ENCODE results near the gene CXCL3.

The CXCL3 gene

DNA sequence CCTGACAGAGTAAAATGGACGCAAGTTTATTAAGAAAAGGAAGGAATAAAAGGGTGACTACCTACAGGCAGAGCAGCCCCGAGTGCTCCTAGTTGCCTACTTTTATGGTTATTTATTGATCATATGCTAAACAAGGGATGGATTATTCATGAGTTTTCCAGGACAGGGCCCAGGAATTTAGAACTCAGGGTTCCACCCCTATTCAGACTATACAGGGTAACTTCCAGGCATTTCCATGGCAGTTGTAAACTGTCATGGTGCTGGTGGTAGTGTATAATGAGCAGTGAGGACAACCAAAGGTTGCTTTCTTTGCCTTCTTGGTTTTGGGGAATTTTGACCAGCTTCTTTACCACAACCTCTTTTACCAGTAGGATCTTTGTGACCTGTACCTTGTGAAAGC lies 27.7 kb upstream of the CXCL3 start:
- Histone ChIP-seq H3K4me3 (no peak overlapping the region), H4K20me1 (no peaks in the 10 kb centered on the region), H3K9me3 (peaks cover 8% of the 10 kb centered on the region), H3K4me1 (no peaks in the 10 kb centered on the region), H3K27me3 (no peaks in the 10 kb centered on the region), H3K36me3 (no peaks in the 10 kb centered on the region), H3K4me2 (no peak overlapping the region), H3K27ac (no peak overlapping the region), H3K9ac (no peak overlapping the region)
- TF ChIP-seq Cebpa-rat (IDR thresholded peaks at IDR 0.05) = no peak

DNA sequence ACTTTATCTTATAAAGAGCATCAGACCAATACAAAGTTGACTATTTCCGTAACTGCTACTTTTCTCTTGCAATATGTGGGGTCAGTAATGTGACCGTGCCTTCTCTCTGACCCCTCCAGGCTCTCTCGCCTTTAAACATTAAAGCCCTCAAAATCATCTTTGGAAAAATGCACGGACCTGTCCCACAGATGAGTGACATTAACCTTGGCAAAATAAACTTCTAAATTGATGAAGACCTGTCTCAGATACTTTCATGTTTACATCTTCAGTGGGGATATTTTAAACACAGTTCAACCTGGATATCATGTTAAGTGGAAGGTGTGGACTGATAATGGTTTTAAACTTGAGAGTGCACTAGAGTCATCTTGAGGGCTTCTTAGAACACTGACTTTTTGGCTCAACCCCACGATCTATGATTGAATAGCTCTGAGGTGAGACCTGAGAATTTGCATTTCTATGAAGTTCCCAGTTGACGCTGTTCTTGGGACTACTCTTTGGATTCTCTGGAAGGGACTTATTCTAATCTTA lies 26.7 kb upstream of the CXCL3 start:
- Histone ChIP-seq H3K27me3 (no peaks in the 10 kb centered on the region), H3K4me2 (no peak overlapping the region), H3K9ac (no peak overlapping the region), H4K20me1 (no peaks in the 10 kb centered on the region), H3K27ac (no peak overlapping the region), H3K9me3 (peaks cover 8% of the 10 kb centered on the region), H3K36me3 (no peaks in the 10 kb centered on the region), H3K4me1 (no peaks in the 10 kb centered on the region), H3K4me3 (no peak overlapping the region)
- TF ChIP-seq Cebpa-rat (IDR thresholded peaks at IDR 0.05) = no peak

DNA sequence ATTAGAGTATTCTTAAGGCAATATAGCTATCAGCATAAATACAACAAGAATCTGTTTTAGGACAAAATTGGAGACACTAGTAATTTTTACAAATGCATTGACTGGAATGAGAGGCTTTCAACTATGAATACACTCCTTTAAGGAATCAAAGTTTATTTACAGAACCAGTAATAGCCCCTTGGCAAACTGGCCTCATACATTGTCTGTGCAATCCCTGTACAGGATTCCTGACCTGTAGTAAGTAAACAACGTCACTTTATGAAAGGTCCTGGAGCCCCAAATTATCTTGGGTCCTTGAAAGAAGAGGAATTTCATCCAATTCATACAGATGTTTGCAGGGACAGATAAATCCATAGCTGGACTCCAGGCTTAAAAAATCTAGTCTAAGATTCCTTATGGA lies 25.4 kb upstream of the CXCL3 start:
- Histone ChIP-seq H3K4me3 (no peak overlapping the region), H3K27ac (no peak overlapping the region), H4K20me1 (no peaks in the 10 kb centered on the region), H3K4me2 (no peak overlapping the region), H3K9ac (no peak overlapping the region), H3K4me1 (no peaks in the 10 kb centered on the region), H3K9me3 (no peaks in the 10 kb centered on the region), H3K27me3 (no peaks in the 10 kb centered on the region), H3K36me3 (no peaks in the 10 kb centered on the region)
- no peak for TF ChIP-seq Cebpa-rat (IDR thresholded peaks at IDR 0.05)

DNA sequence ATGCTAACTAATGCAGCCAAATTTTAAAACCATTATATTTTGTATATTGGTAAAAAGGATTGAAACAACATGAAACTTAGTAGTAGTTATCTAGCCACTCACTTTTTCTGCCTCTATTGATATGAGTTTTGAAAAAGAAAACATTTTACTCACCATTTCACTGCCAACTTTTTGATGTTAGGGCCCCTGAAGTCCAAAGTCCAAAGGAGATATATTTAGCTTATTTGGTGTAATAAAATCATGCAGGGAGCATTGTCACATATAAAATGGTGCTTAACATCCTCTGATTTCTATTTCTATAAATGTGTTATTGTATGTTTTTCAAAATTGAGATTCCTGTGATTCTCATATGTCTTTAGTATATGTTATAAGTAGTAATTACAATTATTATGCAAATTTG lies 24.5 kb upstream of the CXCL3 start:
- no peak overlapping the region for H3K27ac ChIP-seq
- H3K4me1 ChIP-seq = 0 out of 2 replicates have a peak, but pooled peaks cover 3% of the 10 kb centered on the region
- H3K27me3 ChIP-seq = no peaks in the 10 kb centered on the region
- H3K4me2 ChIP-seq = no peak overlapping the region
- no peak overlapping the region for H3K4me3 ChIP-seq
- H4K20me1 ChIP-seq = no peaks in the 10 kb centered on the region
- no peak overlapping the region for H3K9ac ChIP-seq
- no peaks in the 10 kb centered on the region for H3K9me3 ChIP-seq
- H3K36me3 ChIP-seq = no peaks in the 10 kb centered on the region
- TF ChIP-seq Cebpa-rat (IDR thresholded peaks at IDR 0.05) = no peak

DNA sequence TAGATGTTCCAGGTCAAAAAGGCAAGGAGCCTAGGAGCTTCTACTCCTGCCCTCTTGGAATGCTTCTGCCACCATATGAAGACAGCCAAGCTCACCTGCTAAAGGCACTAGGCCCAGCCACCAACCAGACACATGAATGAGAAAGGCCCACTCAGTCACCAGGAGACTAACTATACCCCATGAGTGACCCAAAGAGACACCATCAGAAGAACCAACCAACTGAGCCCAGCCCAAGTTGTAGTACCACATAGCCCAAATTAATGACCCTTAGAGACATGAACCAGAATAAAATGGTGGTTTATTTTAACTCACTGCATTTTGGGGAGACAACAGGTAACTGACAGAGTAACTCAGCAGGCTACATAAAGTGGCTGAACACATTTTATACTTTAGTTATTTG lies 22.9 kb upstream of the CXCL3 start:
- Histone ChIP-seq H3K9me3 (no peaks in the 10 kb centered on the region), H3K27ac (no peak overlapping the region), H3K27me3 (no peaks in the 10 kb centered on the region), H3K9ac (no peak overlapping the region), H3K4me1 (0 out of 2 replicates have a peak, but pooled peaks cover 7% of the 10 kb centered on the region), H3K36me3 (no peaks in the 10 kb centered on the region), H3K4me3 (no peak overlapping the region), H3K4me2 (no peak overlapping the region), H4K20me1 (no peaks in the 10 kb centered on the region)
- TF ChIP-seq Cebpa-rat (IDR thresholded peaks at IDR 0.05) = no peak

DNA sequence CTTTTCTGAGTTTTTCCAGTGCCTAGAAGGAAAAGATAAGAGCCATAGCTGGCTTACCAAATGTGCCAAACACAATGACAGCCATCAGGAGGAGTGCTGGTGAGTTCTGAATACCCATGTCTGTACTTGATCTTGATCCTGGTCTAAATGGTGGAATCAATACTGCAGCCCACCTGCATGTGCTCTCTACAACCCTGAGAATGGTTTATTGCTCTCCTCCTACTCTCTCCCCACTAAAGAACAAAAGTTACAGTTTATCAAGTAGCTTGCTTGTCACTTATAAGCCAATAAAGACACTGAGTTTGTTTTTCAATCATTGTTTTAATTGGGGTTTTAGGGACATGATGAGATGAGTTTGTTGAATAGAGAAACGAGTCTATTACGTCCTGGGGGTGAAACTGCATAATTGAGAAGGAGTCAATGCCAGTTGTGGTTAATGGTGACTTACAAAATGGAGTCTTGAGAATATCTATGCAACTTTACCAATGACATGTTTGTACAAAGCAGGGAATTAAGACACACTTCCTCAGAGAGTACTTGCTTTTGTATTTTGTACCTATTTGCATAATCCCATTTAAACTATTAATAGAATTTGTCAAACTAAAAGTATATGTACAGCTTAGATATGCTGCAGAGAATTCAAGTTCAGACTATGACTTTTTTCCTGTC lies 20.8 kb upstream of the CXCL3 start:
- H4K20me1 ChIP-seq = no peaks in the 10 kb centered on the region
- no peak for TF ChIP-seq Cebpa-rat (IDR thresholded peaks at IDR 0.05)
- H3K9ac ChIP-seq = no peak overlapping the region
- H3K27me3 ChIP-seq = no peaks in the 10 kb centered on the region
- no peak overlapping the region for H3K4me3 ChIP-seq
- no peak overlapping the region for H3K4me2 ChIP-seq
- H3K4me1 ChIP-seq = 0 out of 2 replicates have a peak, but pooled peaks cover 7% of the 10 kb centered on the region
- no peaks in the 10 kb centered on the region for H3K36me3 ChIP-seq
- H3K27ac ChIP-seq = no peak overlapping the region
- no peaks in the 10 kb centered on the region for H3K9me3 ChIP-seq

DNA sequence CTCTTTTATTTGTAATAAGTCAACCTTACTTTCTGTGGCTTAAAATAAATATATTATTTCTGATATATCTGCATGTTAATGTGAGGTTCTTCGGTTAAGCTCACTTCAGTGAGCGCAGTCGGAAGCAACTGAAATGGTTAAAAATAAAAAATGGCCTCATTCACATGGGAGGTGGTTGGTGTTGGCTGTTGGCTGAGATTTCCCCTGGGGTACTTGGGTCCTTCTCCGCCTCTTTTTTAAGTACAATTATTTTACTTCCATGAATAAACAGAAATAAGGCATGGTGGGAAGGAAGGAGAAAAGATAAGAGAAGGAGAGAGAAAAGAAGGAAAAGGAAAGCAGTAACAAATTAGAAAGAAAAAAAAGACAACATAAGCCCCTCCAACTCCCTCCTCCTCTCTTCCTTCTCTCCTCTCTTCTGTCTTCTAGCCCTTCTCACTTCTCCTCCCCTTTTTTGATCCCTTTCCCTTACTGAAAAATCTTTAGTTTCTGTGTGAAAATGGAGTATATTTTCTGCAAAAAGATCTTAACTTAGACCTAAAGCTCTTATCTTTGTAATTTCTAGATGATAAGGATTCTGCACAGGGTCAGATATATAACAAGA lies 19.7 kb upstream of the CXCL3 start:
- no peak for TF ChIP-seq Cebpa-rat (IDR thresholded peaks at IDR 0.05)
- Histone ChIP-seq H3K27ac (no peak overlapping the region), H3K4me1 (0 out of 2 replicates have a peak, but pooled peaks cover 7% of the 10 kb centered on the region), H3K9ac (no peak overlapping the region), H4K20me1 (no peaks in the 10 kb centered on the region), H3K9me3 (no peaks in the 10 kb centered on the region), H3K27me3 (no peaks in the 10 kb centered on the region), H3K36me3 (no peaks in the 10 kb centered on the region), H3K4me2 (no peak overlapping the region), H3K4me3 (no peak overlapping the region)

DNA sequence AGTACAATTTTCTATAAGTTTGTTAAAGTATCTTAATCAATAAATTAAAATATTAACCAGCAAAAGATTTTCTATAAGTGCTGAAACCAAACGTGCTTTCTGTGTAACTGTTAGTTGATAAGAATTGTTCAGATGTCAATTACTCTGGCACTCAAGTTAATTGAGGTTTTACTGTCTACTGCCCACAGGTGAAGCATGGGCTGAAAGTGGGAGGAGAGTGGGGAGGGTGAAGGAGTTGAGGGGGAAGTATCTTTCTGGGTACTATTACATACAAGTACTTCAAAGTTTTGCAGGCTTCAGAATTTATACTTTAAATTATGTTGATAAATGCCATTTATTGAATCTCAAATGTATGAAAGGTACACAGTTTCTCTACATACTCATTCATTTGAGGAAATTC lies 19.1 kb upstream of the CXCL3 start:
- Histone ChIP-seq H4K20me1 (no peaks in the 10 kb centered on the region), H3K9ac (no peak overlapping the region), H3K36me3 (no peaks in the 10 kb centered on the region), H3K9me3 (no peaks in the 10 kb centered on the region), H3K4me2 (no peak overlapping the region), H3K4me3 (no peak overlapping the region), H3K27ac (no peak overlapping the region), H3K27me3 (no peaks in the 10 kb centered on the region), H3K4me1 (0 out of 2 replicates have a peak, but pooled peaks cover 7% of the 10 kb centered on the region)
- no peak for TF ChIP-seq Cebpa-rat (IDR thresholded peaks at IDR 0.05)

DNA sequence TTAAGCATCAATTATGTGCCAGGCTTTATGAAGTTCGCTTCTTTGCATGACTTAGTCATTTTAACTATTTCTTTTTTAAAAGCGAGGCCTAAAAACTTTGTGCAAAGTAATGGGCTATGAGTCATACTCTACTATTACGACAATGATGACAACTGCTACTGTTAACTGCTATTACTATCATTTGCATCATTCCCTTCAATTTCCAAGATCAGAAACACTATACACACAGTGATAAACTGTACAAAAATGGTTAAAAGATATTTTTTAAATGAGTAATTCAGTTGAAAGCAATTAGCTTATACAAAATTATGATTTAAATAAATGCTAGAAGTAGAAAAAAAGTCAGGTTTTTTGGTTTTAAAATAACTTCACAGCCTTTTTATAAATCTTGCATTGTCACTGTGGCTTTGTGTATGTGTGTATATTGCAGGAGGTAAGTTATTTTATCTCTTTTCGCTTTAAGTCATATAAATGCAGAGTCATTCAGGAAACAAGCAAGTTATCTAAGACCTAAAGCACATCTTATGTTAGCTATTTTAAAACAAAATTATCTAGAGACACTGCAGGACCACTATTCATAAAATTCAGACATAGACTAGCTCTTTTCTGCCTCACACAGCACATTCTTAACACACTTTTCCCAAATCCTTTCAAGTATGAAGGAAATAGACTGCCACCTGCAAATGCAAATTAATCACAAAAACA lies 18.5 kb upstream of the CXCL3 start:
- no peak overlapping the region for H3K9ac ChIP-seq

More for the DNA sequence above, 18.5 kb upstream of the CXCL3 start:
- H3K27me3 ChIP-seq = no peaks in the 10 kb centered on the region
- H4K20me1 ChIP-seq = no peaks in the 10 kb centered on the region
- H3K27ac ChIP-seq = no peak overlapping the region
- 0 out of 2 replicates have a peak, but pooled peaks cover 7% of the 10 kb centered on the region for H3K4me1 ChIP-seq
- H3K4me3 ChIP-seq = no peak overlapping the region
- H3K9me3 ChIP-seq = no peaks in the 10 kb centered on the region
- TF ChIP-seq Cebpa-rat (IDR thresholded peaks at IDR 0.05) = no peak
- H3K4me2 ChIP-seq = no peak overlapping the region
- H3K36me3 ChIP-seq = no peaks in the 10 kb centered on the region
